Testis (tissue), 3 donors: Measurements from ENCODE around the gene DKK1. TPM values are rescaled to one million over a fixed set of nuclear protein-coding genes. Genes with fewer than 3 reads are reported as not detected.

Source experiments
- DNase-seq: peaks from one replicate; pipeline ENCODE4 v3.0.0-alpha.2; 2019
- H3K27ac ChIP-seq, 2 donors: fragments of 200-600 bp; sonication (generic); one replicate each; pipeline ENCODE4 v1.5.1; 2019
- H3K27me3 ChIP-seq: fragments of 200-600 bp; sonication (generic); one replicate; pipeline ENCODE4 v1.5.1; 2019
- H3K36me3 ChIP-seq: fragments of 200-600 bp; sonication (generic); one replicate; pipeline ENCODE4 v1.5.1; 2017; ENCODE audit warnings: low read depth; ENCODE audit errors: missing control alignments
- H3K4me1 ChIP-seq: fragments of 200-600 bp; sonication (generic); one replicate; pipeline ENCODE4 v1.5.1; 2019
- H3K4me3 ChIP-seq, 2 donors: fragments of 200-600 bp; sonication (generic); one replicate each; pipeline ENCODE4 v1.5.1; 2017 to 2019
- H3K9me3 ChIP-seq: fragments of 200-600 bp; sonication (generic); one replicate; pipeline ENCODE4 v1.5.1; 2017
- POLR2A ChIP-seq: fragments of 450-650 bp; IDR thresholded peaks from one replicate; pipeline ENCODE4 v1.6.1; 2017; ENCODE audit warnings: antibody characterized with exemption, mild to moderate bottlenecking, moderate library complexity
- WGBS, 2 donors: methylation state at CpG; one replicate each; pipeline ENCODE4 v1.1.5; 2018; 5-methylcytosine and 5-hydroxymethylcytosine counted together
- intact Hi-C: fragments of 100-400 bp; cut with DNase I; formaldehyde crosslinking; loops from one replicate; pipeline ENCODE4 v1.15.1; 2023; ENCODE audit warnings: low total_unique reads
- polyA plus RNA-seq: library from polyadenylated mRNA; stranded (reverse); fragments of 350-450 nt; fragmentation: Illumina TruSeq; extraction: RNeasy Lipid Tissue Mini Kit (QIAGEN cat#74804); gene quantifications from one replicate; pipeline ENCODE4 v1.2.3, GENCODE V29; 2014; ENCODE audit warnings: low read depth, low replicate concordance; ENCODE audit not compliant: insufficient read depth
- total RNA-seq, 2 donors: library from RNA; depleted of rRNA; stranded (reverse); fragments of >200 nt; gene quantifications; one replicate each; pipeline ENCODE4 v1.2.3, GENCODE V29; 2016
- TF ChIP-seq, protein P1 (sequence below), 3 experiments: fragments of 450-650 bp in 2 of 3; fragments of 200-600 bp in 1 of 3; sonication (generic) in 1 of 3; IDR thresholded peaks; one replicate each; pipeline ENCODE4 v1.5.1; 2016 to 2019; ENCODE audit warnings: antibody characterized with exemption in 3 of 3, mild to moderate bottlenecking in 2 of 3, moderate library complexity in 1 of 3

The DKK1 gene
- total and polyA plus RNA-seq, 3 donors from 2014 or later, result 0.69 to 4.1 (median 1.5) TPM

DNA sequence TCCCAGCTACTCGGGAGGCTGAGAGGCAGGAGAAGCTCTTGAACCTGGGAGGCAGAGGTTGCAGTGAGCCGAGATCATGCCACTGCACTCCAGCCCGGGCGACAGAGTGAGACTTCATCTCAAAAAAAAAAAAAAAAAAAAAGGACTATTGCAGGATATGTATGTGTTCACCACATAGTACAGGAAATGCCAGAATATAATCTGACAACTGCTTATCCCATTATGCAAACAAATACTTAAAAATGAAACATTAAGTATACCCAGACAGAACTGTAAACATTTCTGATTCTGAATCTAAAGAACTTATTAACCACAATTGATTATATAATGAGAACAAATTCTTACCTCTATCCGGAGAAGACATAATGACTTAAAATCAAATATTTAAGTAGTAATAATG lies 18.7 kb downstream of the DKK1 start:
- Histone ChIP-seq H3K4me1 (no peaks in the 10 kb centered on the region), H3K4me3 (no peak overlapping the region), H3K9me3 (no peaks in the 10 kb centered on the region), H3K27me3 (no peaks in the 10 kb centered on the region), H3K27ac (no peak overlapping the region), H3K36me3 (no peaks in the 10 kb centered on the region)
- intact Hi-C loops, result no loop called here
- 80 to 88% methylated on average over 5 of the region's 5 CpGs for whole genome bisulfite sequencing, 2 donors
- DNase-seq, result no peak
- TF ChIP-seq POLR2A, result no peak
- TF ChIP-seq, protein P1, sequence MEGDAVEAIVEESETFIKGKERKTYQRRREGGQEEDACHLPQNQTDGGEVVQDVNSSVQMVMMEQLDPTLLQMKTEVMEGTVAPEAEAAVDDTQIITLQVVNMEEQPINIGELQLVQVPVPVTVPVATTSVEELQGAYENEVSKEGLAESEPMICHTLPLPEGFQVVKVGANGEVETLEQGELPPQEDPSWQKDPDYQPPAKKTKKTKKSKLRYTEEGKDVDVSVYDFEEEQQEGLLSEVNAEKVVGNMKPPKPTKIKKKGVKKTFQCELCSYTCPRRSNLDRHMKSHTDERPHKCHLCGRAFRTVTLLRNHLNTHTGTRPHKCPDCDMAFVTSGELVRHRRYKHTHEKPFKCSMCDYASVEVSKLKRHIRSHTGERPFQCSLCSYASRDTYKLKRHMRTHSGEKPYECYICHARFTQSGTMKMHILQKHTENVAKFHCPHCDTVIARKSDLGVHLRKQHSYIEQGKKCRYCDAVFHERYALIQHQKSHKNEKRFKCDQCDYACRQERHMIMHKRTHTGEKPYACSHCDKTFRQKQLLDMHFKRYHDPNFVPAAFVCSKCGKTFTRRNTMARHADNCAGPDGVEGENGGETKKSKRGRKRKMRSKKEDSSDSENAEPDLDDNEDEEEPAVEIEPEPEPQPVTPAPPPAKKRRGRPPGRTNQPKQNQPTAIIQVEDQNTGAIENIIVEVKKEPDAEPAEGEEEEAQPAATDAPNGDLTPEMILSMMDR (IDR thresholded peaks at IDR 0.05), result no peak

DNA sequence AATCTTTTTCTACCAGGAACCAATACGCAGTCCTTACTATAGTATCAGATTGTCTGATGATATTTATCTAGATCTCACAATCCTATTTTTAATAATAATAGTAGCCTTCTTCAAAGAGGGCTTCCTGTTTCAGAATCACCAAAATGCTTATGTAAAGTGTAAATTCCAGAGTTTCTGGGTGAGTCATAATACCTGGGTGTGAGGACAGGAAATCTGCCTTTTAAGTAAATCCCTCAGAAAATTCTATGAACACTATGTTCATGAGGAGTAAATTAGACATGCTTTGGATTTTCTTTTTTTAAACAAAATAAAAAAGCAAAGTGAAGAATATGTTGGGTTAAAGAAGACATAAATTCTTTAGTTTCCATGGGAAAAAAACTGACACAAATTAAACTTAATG lies 20.5 kb downstream of the DKK1 start:
- Histone ChIP-seq H3K4me1 (no peaks in the 10 kb centered on the region), H3K27me3 (no peaks in the 10 kb centered on the region), H3K27ac (no peak overlapping the region), H3K9me3 (no peaks in the 10 kb centered on the region), H3K36me3 (no peaks in the 10 kb centered on the region), H3K4me3 (no peak overlapping the region)
- intact Hi-C loops, result no loop called here
- DNase-seq, result no peak
- 95 to 96% methylated on average over 1 of the region's 1 CpG for WGBS, 2 donors
- TF ChIP-seq, protein P1 (IDR thresholded peaks at IDR 0.05), result no peak
- no peak for TF ChIP-seq POLR2A

DNA sequence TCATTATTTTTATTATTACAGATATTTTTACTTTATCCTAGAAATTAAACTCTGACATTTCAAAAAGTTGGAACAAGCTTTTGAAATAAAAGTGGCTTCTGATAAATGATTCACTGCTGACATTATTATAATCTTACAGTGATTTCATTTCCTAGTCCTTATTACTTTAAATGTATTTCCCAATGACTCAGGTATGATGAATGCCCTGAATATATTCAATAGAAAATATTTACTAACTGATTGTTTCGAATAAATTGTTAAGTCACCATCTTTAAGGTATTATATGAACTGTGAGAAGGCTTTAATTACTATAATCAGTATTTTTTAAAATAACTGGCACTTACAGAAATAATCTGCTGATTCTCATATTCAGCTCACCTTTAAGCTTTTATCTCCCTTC lies 21.6 kb downstream of the DKK1 start:
- no peaks in the 10 kb centered on the region for H3K9me3 ChIP-seq

DNA sequence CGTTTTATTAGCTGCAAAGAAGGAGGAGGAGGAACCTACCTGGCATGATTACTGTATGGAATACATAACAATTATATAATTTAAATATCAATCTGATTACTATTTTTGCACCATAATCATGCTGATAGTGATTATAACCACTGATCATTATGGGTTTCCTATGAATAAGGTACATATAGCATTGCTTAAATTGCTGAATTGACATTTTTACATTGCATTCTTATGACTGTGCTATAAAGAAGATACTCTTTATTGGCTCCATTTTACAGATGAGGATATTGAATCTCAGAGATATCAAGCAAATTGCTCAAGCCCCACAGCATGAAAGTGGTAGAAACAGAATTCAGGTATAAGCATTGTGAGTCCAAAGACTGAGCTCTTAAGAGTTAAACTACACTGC lies 23.1 kb downstream of the DKK1 start:
- TF ChIP-seq, protein P1 (IDR thresholded peaks at IDR 0.05), result no peak
- TF ChIP-seq POLR2A, result no peak
- whole genome bisulfite sequencing, 2 donors, result 83 to 92% methylated on average over 1 of the region's 1 CpG
- Histone ChIP-seq H3K4me3 (no peak overlapping the region), H3K36me3 (no peaks in the 10 kb centered on the region), H3K9me3 (no peaks in the 10 kb centered on the region), H3K4me1 (no peaks in the 10 kb centered on the region), H3K27me3 (no peaks in the 10 kb centered on the region), H3K27ac (no peak overlapping the region)
- intact Hi-C loops, result no loop called here
- no peak for DNase-seq

More for the DNA sequence above, 21.6 kb downstream of the DKK1 start:
- intact Hi-C loops, result no loop called here
- WGBS, 2 donors, result 65 to 89% methylated on average over 1 of the region's 1 CpG
- Histone ChIP-seq H3K27me3 (no peaks in the 10 kb centered on the region), H3K27ac (no peak overlapping the region), H3K4me3 (no peak overlapping the region), H3K4me1 (no peaks in the 10 kb centered on the region), H3K36me3 (no peaks in the 10 kb centered on the region)
- DNase-seq, result no peak
- TF ChIP-seq POLR2A, result no peak
- TF ChIP-seq, protein P1 (IDR thresholded peaks at IDR 0.05), result no peak

- DNase-seq, result no peak
- Histone ChIP-seq H3K27ac (no peak overlapping the region), H3K36me3 (no peaks in the 10 kb centered on the region), H3K27me3 (no peaks in the 10 kb centered on the region), H3K4me1 (no peaks in the 10 kb centered on the region), H3K9me3 (no peaks in the 10 kb centered on the region), H3K4me3 (no peak overlapping the region)
- intact Hi-C loops, result no loop called here
- no peak for TF ChIP-seq POLR2A
- TF ChIP-seq, protein P1 (IDR thresholded peaks at IDR 0.05), result no peak
- 69 to 78% methylated on average over 4 of the region's 4 CpGs for whole genome bisulfite sequencing, 2 donors
Observed at GRCh38 chr10:52343439-52343838, 29.4 kb downstream of the DKK1 start.
